ENCODE data around the gene CCDC195. TPM values are rescaled to one million over a fixed set of nuclear protein-coding genes. Genes with fewer than 3 reads are reported as not detected.

CCDC195 gene
- polyA plus RNA-seq, 2 of the 4 experiments (the other 2 are of a cell fraction), result not detected

DNA sequence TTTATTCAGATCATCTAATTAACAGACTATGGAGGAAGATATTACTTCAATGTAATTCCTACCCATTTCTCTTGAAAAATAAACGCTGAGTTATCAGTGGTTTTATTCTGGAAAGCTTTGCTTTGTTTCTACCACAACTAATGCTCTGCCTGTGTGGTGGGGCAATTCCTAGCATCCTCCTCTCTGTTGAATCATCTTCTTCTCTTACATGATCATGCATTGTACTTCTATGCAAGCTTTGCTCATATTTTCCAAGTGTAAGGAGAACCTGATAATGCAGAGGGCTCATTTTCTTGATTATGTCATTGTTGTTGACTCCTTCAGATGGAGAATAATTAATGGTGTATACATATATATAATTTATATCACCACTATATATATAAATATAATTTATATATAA lies 46.7 kb downstream of the CCDC195 start:
- H3K4me3 ChIP-seq, result no peak overlapping the region
- CTCF ChIA-PET, result no interaction called here
- no peaks in the 10 kb centered on the region for H3K9me3 ChIP-seq
- DNase-seq (ENCODE audit: low read depth in 1 of 2, low spot score in 1 of 2), result no peak
- POLR2A ChIA-PET, result no interaction called here
- WGBS (ENCODE audit: missing lambda C conversion rate), result 94% methylated on average over 1 of the region's 1 CpG
- H3K4me2 ChIP-seq, result no peak overlapping the region
- H3K27ac ChIP-seq, result no peak overlapping the region
- FAIRE-seq, result no peak
- TF ChIP-seq ZC3H11A (IDR thresholded peaks at IDR 0.05) (no peak), MYC (IDR thresholded peaks at IDR 0.05; ENCODE audit: borderline replicate concordance, low read length) (no peak)
- TF ChIP-seq, protein P1, sequence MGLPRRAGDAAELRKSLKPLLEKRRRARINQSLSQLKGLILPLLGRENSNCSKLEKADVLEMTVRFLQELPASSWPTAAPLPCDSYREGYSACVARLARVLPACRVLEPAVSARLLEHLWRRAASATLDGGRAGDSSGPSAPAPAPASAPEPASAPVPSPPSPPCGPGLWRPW (IDR thresholded peaks at IDR 0.05), result no peak
- ATAC-seq, result no peak
- H3K4me1 ChIP-seq, result no peaks in the 10 kb centered on the region

DNA sequence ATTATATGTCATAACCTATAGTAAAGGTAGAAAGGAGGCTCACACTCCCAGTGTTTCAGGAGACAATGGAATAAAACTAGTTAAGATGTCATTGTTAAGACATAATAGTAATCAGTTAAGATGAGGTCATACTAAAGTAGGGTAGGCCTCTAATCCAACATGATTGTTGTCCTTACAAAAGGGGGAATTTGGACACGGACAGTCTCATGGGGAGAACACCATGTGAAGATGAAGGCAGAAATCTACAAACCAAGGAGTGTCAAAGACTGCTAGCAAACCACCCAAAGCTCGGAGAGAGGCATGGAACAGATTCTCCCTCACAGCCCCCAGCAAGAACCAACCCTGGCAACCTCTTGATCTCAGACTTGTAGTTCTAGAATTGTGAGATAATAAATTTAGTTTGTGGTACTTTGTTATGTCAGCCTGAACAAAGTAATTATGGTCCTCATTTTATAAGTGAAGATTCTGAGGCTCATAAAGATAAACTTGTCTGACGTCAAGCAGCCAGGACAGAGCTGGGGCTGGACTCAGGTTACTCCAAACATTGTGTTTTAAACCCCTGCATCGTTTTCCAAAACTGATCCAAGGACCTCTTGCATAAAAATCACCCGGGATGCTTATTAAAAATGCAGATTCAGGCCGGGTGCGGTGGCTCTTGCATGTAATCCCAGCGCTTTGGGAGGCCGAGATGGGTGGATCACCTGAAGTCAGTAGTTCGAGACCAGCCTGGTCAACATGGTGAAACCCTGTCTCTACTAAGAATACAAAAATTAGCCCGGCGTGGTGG lies 47.8 kb downstream of the CCDC195 start:
- Histone ChIP-seq H3K4me3 (no peak overlapping the region), H3K9me3 (peaks cover 9% of the 10 kb centered on the region; the same call in 2 of the 3 replicates), H3K27ac (no peak overlapping the region), H3K4me1 (no peaks in the 10 kb centered on the region), H3K4me2 (no peak overlapping the region)
- ATAC-seq, result no peak
- ChIA-PET POLR2A (no interaction called here), CTCF (no interaction called here)
- FAIRE-seq, result no peak
- no peak for TF ChIP-seq JUNB (IDR thresholded peaks at IDR 0.05)
- TF ChIP-seq, protein P2, sequence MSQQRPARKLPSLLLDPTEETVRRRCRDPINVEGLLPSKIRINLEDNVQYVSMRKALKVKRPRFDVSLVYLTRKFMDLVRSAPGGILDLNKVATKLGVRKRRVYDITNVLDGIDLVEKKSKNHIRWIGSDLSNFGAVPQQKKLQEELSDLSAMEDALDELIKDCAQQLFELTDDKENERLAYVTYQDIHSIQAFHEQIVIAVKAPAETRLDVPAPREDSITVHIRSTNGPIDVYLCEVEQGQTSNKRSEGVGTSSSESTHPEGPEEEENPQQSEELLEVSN (IDR thresholded peaks at IDR 0.05; ENCODE audit: borderline replicate concordance, low read depth), result no peak
- TF ChIP-seq ZC3H11A (IDR thresholded peaks at IDR 0.05), result no peak
- TF ChIP-seq, protein P3, sequence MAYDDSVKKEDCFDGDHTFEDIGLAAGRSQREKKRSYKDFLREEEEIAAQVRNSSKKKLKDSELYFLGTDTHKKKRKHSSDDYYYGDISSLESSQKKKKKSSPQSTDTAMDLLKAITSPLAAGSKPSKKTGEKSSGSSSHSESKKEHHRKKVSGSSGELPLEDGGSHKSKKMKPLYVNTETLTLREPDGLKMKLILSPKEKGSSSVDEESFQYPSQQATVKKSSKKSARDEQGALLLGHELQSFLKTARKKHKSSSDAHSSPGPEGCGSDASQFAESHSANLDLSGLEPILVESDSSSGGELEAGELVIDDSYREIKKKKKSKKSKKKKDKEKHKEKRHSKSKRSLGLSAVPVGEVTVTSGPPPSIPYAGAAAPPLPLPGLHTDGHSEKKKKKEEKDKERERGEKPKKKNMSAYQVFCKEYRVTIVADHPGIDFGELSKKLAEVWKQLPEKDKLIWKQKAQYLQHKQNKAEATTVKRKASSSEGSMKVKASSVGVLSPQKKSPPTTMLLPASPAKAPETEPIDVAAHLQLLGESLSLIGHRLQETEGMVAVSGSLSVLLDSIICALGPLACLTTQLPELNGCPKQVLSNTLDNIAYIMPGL (CRISPR knock-in tag; IDR thresholded peaks at IDR 0.05; ENCODE audit: borderline replicate concordance), result no peak
- no peak for TF ChIP-seq NFE2L2 (conservative IDR thresholded peaks at IDR 0.05; ENCODE audit: low read length)
- TF ChIP-seq, protein P4, sequence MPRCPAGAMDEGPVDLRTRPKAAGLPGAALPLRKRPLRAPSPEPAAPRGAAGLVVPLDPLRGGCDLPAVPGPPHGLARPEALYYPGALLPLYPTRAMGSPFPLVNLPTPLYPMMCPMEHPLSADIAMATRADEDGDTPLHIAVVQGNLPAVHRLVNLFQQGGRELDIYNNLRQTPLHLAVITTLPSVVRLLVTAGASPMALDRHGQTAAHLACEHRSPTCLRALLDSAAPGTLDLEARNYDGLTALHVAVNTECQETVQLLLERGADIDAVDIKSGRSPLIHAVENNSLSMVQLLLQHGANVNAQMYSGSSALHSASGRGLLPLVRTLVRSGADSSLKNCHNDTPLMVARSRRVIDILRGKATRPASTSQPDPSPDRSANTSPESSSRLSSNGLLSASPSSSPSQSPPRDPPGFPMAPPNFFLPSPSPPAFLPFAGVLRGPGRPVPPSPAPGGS (IDR thresholded peaks at IDR 0.05), result no peak
- no peak for TF ChIP-seq KDM5A (IDR thresholded peaks at IDR 0.05)
- TF ChIP-seq CHD2 (IDR thresholded peaks at IDR 0.05; ENCODE audit: low read length, partially characterized antibody), result no peak
- TF ChIP-seq RAD21 (conservative IDR thresholded peaks at IDR 0.05 in 1 of 2, IDR thresholded peaks at IDR 0.05 in 1 of 2), result no peak
- TF ChIP-seq, protein P5, sequence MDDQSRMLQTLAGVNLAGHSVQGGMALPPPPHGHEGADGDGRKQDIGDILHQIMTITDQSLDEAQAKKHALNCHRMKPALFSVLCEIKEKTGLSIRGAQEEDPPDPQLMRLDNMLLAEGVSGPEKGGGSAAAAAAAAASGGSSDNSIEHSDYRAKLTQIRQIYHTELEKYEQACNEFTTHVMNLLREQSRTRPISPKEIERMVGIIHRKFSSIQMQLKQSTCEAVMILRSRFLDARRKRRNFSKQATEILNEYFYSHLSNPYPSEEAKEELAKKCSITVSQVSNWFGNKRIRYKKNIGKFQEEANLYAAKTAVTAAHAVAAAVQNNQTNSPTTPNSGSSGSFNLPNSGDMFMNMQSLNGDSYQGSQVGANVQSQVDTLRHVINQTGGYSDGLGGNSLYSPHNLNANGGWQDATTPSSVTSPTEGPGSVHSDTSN (IDR thresholded peaks at IDR 0.05), result no peak
- no peak for TF ChIP-seq MAZ (IDR thresholded peaks at IDR 0.05; ENCODE audit: borderline replicate concordance, low read depth, low read length)
- TF ChIP-seq SMC3 (IDR thresholded peaks at IDR 0.05), result no peak
- no peak for TF ChIP-seq NPAS2 (CRISPR knock-in tag; IDR thresholded peaks at IDR 0.05; ENCODE audit: borderline replicate concordance)
- no peak for TF ChIP-seq JUN (IDR thresholded peaks at IDR 0.05)
- TF ChIP-seq, protein P6, sequence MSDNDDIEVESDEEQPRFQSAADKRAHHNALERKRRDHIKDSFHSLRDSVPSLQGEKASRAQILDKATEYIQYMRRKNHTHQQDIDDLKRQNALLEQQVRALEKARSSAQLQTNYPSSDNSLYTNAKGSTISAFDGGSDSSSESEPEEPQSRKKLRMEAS (IDR thresholded peaks at IDR 0.05), result no peak
- TF ChIP-seq RCOR1 (IDR thresholded peaks at IDR 0.05; ENCODE audit: low read depth, low read length), result no peak
- no peak for TF ChIP-seq ZNF302 (CRISPR knock-in tag; IDR thresholded peaks at IDR 0.05)
- WGBS (ENCODE audit: missing lambda C conversion rate), result 81% methylated on average over 11 of the region's 12 CpGs
- DNase-seq (ENCODE audit: low read depth in 1 of 2, low spot score in 1 of 2), result no peak
